Spinal cord (tissue), 10 donors: ENCODE results near the gene CASP10. TPM values are rescaled to one million over a fixed set of nuclear protein-coding genes. Genes with fewer than 3 reads are reported as not detected.
"Not testable (repeated sequence)": the region's sequence is repeated elsewhere in the genome, so short reads cannot be mapped to it uniquely, and the experiment has no call there.

ENCODE experiments used
- DNase-seq, 6 donors: peaks; one replicate each; pipeline versions ENCODE4 v3.0.0 to v3.0.0-alpha.2; 2013 to 2015; ENCODE audit warnings: low spot score in 6 of 6, low read depth in 4 of 6
- H3K27ac ChIP-seq: one replicate; pipeline ENCODE4 v1.5.1; 2013; ENCODE audit warnings: low read depth, low read length, control low read depth
- H3K27me3 ChIP-seq: one replicate; pipeline ENCODE4 v1.6.1; 2013; ENCODE audit warnings: low read length; ENCODE audit not compliant: control insufficient read depth, insufficient read depth
- H3K36me3 ChIP-seq: one replicate; pipeline ENCODE4 v1.6.1; 2013; ENCODE audit warnings: low read length; ENCODE audit not compliant: control insufficient read depth, insufficient read depth
- H3K4me1 ChIP-seq: one replicate; pipeline ENCODE4 v1.6.1; 2013; ENCODE audit warnings: low read length; ENCODE audit not compliant: control insufficient read depth, insufficient read depth
- H3K4me3 ChIP-seq: one replicate; pipeline ENCODE4 v1.5.1; 2013; ENCODE audit warnings: low read depth, low read length, control low read depth
- H3K9me3 ChIP-seq: one replicate; pipeline ENCODE4 v1.6.1; 2013; ENCODE audit warnings: low read length; ENCODE audit not compliant: control insufficient read depth, insufficient read depth
- WGBS: methylation state at CpG from one replicate; pipeline ENCODE4 v1.1.5; 2013; ENCODE audit warnings: missing lambda C conversion rate; ENCODE audit not compliant: insufficient coverage; 5-methylcytosine and 5-hydroxymethylcytosine counted together
- polyA plus RNA-seq, 2 donors: library from polyadenylated mRNA; unstranded; fragments of 120-200 nt; gene quantifications; one replicate each; pipeline ENCODE4 v1.2.1, GENCODE V29; 2013; ENCODE audit not compliant: insufficient read length in 2 of 2
- total RNA-seq, 2 donors: library from RNA; depleted of rRNA in 1 of 2; stranded (reverse); fragments of 120-200 nt in 1 of 2; fragments of >200 nt in 1 of 2; gene quantifications; one replicate each; pipeline versions ENCODE4 v1.2.3 to v1.2.4, GENCODE V29; 2013 to 2014
- donor health status: healthy.

The CASP10 gene
- total and polyA plus RNA-seq, 4 donors = 2.8 to 8.7 (median 6.5) TPM

GRCh38 chr2:201144101-201145051 is 38.6 kb upstream of the CASP10 start:
- no peaks in the 10 kb centered on the region for H3K9me3 ChIP-seq
- no peak for DNase-seq
- WGBS = no CpG with 5 or more reads among the region's 5 CpGs
- H3K36me3 ChIP-seq = peaks cover 10% of the 10 kb centered on the region
- no peak overlapping the region for H3K27ac ChIP-seq
- no peaks in the 10 kb centered on the region for H3K4me1 ChIP-seq
- no peaks in the 10 kb centered on the region for H3K27me3 ChIP-seq
- H3K4me3 ChIP-seq = no peak overlapping the region

DNA sequence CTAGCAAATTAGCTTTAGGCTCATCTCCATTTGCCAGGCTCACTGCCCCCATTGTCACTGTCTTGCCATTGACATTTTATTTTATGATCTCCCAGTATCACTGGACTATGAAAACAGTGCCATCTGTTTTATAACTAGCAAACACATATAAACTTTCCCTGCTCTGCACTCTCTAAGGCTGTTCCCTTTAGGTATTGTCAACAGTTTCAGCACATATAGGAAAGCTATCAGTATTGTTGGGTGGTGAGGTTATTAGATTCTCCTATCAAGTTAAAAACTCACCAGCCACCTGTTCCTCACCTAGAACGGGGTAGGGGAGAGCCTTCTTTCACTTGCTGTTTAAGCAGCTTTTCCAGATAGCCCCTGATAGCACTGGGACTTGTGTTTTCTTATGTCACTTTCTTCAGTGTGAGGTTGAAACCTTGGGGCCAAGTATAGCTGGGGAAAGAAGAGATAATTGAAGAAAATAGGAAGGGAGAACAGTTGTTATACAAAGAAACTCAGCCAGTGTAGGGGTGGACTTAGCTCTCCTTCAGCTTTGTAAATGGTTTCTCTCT is 34.4 kb upstream of the CASP10 start:
- no peaks in the 10 kb centered on the region for H3K4me1 ChIP-seq

DNA sequence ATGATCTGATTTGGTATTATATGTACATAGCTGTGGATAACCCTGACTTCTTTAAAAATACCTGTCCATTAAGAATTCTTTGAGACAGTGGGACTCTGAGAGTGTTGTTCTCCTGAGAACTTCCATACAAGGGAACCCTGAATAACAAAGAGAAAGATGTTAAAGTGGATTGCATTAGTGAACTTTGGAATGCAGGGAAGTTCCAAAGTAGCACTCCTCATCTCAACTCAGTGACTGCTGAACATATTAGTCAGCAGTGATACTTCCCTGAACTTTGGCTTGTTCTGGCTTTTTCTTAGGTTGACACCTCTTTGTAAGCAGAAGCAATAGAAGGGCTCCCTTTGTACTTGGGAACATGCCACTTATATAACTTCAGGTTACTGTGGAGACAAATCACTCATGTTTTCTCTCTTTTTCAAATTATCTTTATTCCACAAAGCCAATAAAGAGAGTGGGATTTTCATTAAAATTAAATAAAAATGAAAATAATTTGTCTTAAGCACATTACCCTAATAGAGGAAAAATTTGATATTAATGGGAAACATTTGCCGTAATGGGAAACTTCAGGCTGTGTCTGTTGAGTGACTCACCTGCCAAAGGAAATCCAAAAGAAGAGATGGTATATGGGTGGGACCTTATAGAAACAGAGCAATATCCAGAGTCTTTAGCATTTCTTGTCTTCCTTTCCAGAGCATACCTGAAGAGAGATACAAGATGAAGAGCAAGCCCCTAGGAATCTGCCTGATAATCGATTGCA is 33.7 kb upstream of the CASP10 start:
- DNase-seq = no peak
- H3K36me3 ChIP-seq = peaks cover 13% of the 10 kb centered on the region
- no peaks in the 10 kb centered on the region for H3K9me3 ChIP-seq
- H3K27ac ChIP-seq = no peak overlapping the region
- no peaks in the 10 kb centered on the region for H3K4me1 ChIP-seq
- WGBS = 100% methylated on average over 1 of the region's 2 CpGs
- H3K27me3 ChIP-seq = no peaks in the 10 kb centered on the region
- H3K4me3 ChIP-seq = no peak overlapping the region

More for the DNA sequence above, 34.4 kb upstream of the CASP10 start:
- Histone ChIP-seq H3K4me3 (no peak overlapping the region), H3K36me3 (peaks cover 13% of the 10 kb centered on the region), H3K27ac (no peak overlapping the region), H3K27me3 (no peaks in the 10 kb centered on the region), H3K9me3 (no peaks in the 10 kb centered on the region)
- peak in 1 of 6 donors; percentile 28 for DNase-seq
- no CpG with 5 or more reads among the region's 1 CpG for WGBS

DNA sequence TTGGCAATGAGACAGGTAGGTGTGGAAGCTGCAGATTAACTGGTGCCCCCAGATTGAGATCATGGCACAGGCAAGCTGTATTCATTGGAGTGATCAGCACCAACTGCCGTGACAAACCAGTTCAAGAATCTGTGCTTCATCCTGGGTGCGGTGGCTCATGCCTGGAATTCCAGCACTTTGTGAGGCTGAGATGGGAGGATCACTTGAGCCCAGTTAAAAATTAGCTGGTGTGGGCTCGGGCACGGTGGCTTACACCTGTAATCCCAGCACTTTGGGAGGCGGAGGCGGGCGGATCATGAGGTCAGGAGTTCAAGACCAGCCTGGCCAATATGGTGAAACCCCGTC is 33.1 kb upstream of the CASP10 start:
- not testable (repeated sequence) for H3K9me3 ChIP-seq, H3K27me3 ChIP-seq, H3K27ac ChIP-seq, H3K4me3 ChIP-seq, DNase-seq, H3K4me1 ChIP-seq
- peaks cover 12% of the 10 kb centered on the region for H3K36me3 ChIP-seq
- 100% methylated on average over 2 of the region's 8 CpGs for WGBS

DNA sequence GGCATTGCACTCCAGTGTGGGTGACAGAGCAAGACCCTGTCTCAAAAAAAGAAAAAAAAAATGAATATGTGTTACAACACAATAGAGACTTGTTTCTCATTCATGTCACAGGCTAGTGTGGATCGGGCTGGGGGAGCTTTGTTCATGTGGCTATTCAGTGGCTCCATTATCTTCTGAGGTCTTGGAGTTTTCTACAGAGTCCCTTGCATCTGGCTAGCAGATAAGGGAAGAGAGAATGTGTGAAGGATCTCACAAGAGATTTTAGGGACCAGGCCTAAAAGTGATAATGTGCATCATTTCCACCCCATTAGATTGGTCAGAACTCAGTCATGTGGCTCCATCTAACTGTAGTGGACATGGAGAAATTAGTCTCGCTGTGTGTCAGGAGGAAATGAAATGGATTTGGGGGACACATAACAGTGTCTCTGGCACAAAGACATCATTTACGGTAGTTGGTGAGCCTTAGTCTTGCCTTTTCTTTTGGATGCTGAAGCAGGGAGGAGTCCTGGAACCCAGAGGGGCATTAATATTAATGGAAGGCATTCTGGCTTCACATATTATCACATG is 32.4 kb upstream of the CASP10 start:
- Histone ChIP-seq H3K36me3 (peaks cover 14% of the 10 kb centered on the region), H3K27ac (no peak overlapping the region), H3K4me3 (no peak overlapping the region), H3K9me3 (no peaks in the 10 kb centered on the region), H3K4me1 (no peaks in the 10 kb centered on the region), H3K27me3 (no peaks in the 10 kb centered on the region)
- 80% methylated on average over 2 of the region's 3 CpGs for WGBS
- DNase-seq = no peak

DNA sequence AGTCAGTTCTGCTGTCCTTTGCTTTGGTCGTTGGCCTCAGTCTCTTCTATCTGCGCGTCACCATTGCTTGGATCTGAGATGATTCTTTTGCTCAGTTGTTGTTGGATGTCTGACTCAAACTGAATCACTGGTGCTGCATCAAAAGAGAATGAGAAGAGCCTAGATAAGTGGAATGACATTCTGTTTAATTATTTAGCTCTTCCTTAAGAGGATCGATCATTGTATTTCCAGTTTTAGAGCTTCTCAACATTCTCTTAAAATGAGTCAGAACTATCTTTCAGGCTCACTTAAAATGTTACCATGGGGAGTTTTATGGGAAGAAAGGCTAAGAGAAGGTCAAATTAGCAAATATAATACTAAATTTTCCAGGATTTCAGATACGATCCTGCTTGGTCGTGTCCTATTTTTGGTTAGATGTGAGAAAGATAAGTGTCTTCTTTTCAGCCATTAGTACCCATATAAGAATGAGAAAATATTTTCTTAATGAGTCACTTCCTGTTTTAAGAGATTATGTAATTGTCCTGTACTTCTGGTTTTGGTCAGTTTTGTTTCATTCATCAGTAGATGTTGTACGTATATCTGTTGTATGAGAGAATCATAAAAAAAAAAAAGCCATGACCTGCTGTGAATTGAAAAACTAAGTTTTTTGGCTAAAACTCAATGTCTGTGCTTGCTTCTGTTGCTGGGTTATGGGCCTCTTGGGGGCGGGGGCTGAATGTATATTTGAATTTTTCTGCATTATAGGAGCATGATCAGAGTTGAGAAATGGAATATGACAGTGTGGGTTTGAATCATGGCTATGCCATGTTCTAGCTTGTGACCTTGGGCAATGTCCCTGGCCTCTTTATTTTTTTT is 31.6 kb upstream of the CASP10 start:
- H3K27me3 ChIP-seq = no peaks in the 10 kb centered on the region
- no peak overlapping the region for H3K4me3 ChIP-seq
- H3K27ac ChIP-seq = peak overlapping the region; percentile 22
- H3K9me3 ChIP-seq = no peaks in the 10 kb centered on the region
- no peak for DNase-seq
- 85% methylated on average over 5 of the region's 8 CpGs for WGBS
- peaks cover 19% of the 10 kb centered on the region for H3K36me3 ChIP-seq
- H3K4me1 ChIP-seq = no peaks in the 10 kb centered on the region

DNA sequence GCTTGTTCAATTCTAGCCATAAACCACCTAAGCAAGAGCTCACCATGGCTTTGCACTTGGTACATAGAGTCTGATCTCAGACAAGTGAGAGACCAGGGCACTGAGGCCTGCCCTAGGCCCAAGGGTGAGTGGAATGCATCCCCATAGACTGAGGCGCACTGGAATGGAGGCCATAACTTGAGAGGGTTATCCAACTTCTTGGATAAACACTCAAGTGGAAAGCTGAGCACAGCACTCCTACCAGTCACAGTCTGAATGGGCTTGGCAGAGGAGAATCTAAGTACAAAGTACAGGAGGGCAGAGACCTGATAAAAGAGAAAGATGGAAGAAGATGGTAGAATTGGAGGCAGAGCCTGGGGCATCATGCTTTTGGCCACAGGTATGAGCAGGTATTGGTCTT is 30.4 kb upstream of the CASP10 start:
- no peak overlapping the region for H3K27ac ChIP-seq
- H3K27me3 ChIP-seq = no peaks in the 10 kb centered on the region
- DNase-seq = no peak
- WGBS = no CpG with 5 or more reads among the region's 1 CpG
- no peak overlapping the region for H3K4me3 ChIP-seq
- H3K9me3 ChIP-seq = no peaks in the 10 kb centered on the region
- no peaks in the 10 kb centered on the region for H3K4me1 ChIP-seq
- H3K36me3 ChIP-seq = peaks cover 25% of the 10 kb centered on the region

GRCh38 chr2:201152999-201153815 is 29.7 kb upstream of the CASP10 start:
- Histone ChIP-seq H3K4me1 (no peaks in the 10 kb centered on the region), H3K27me3 (no peaks in the 10 kb centered on the region), H3K4me3 (no peak overlapping the region), H3K27ac (no peak overlapping the region), H3K9me3 (no peaks in the 10 kb centered on the region), H3K36me3 (peaks cover 25% of the 10 kb centered on the region)
- peak in 1 of 6 donors; percentile 54 for DNase-seq
- WGBS = 75% methylated on average over 1 of the region's 6 CpGs
